Suprapubic skin (tissue), 4 donors: Measurements from ENCODE around the gene TJAP1. TPM values are rescaled to one million over a fixed set of nuclear protein-coding genes. Genes with fewer than 3 reads are reported as not detected.
A peak's percentile ranks its signal among the peaks of the same experiment; 100 is the strongest.

Experiments
- DNase-seq, 2 donors: peaks; one replicate each; pipeline ENCODE4 v3.0.0-alpha.2; 2019; ENCODE audit warnings: low spot score in 2 of 2
- H3K27ac ChIP-seq: fragments of 200-600 bp; sonication (generic); one replicate; pipeline ENCODE4 v1.5.1; 2019
- H3K27me3 ChIP-seq: fragments of 200-600 bp; sonication (generic); one replicate; pipeline ENCODE4 v1.5.1; 2019
- H3K36me3 ChIP-seq: fragments of 200-600 bp; sonication (generic); one replicate; pipeline ENCODE4 v1.5.1; 2019
- H3K4me1 ChIP-seq: fragments of 200-600 bp; sonication (generic); one replicate; pipeline ENCODE4 v1.5.1; 2019
- H3K4me3 ChIP-seq: fragments of 200-600 bp; sonication (generic); one replicate; pipeline ENCODE4 v1.5.1; 2019; ENCODE audit warnings: mild to moderate bottlenecking
- H3K9me3 ChIP-seq: fragments of 200-600 bp; sonication (generic); one replicate; pipeline ENCODE4 v1.5.1; 2019
- EP300 ChIP-seq: sonication (generic); formaldehyde crosslinking; IDR thresholded peaks from one replicate; pipeline ENCODE4 v1.6.1; 2017; ENCODE audit warnings: antibody characterized with exemption
- POLR2A ChIP-seq, 2 donors: fragments of 450-650 bp; IDR thresholded peaks; one replicate each; pipeline ENCODE4 v1.6.1; 2017; ENCODE audit warnings: antibody characterized with exemption in 2 of 2, mild to moderate bottlenecking in 2 of 2, moderate library complexity in 2 of 2
- POLR2AphosphoS5 ChIP-seq, 3 donors: sonication (generic); formaldehyde crosslinking; IDR thresholded peaks; one replicate each; pipeline ENCODE4 v1.6.1; 2017; ENCODE audit warnings: antibody characterized with exemption in 3 of 3
- WGBS: methylation state at CpG from one replicate; pipeline ENCODE4 v1.1.5; 2018; 5-methylcytosine and 5-hydroxymethylcytosine counted together
- total RNA-seq, 4 donors: library from RNA; depleted of rRNA; stranded (reverse); fragments of >200 nt; gene quantifications; one replicate each; pipeline ENCODE4 v1.1.0, GENCODE V29; 2016
- TF ChIP-seq, protein P1 (sequence below), 2 donors: fragments of 200-600 bp in 1 of 2; fragments of 450-650 bp in 1 of 2; sonication (generic) in 1 of 2; IDR thresholded peaks; one replicate each; pipeline ENCODE4 v1.5.1; 2016 to 2019; ENCODE audit warnings: antibody characterized with exemption in 2 of 2, mild to moderate bottlenecking in 1 of 2, moderate library complexity in 1 of 2

TJAP1 gene
- total RNA-seq, 4 donors from 2014 or later: 17.8 to 32.4 (median 30.6) TPM

DNA sequence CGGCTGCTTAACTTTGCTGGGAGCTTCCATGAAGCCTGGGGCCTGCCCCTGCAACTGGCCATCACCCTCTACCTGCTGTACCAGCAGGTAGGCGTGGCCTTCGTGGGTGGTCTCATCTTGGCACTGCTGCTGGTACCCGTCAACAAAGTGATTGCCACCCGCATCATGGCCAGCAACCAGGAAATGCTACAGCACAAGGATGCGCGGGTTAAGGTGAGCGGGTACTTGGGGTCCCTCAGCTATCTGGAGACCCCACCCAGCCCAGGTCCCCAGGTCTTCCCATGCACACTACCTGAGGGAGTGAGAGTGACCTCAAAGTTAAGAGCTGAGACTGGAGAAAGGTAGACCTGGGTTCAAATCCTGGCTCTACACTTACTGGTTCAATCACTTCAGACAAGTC is 44.2 kb upstream of the TJAP1 start:
- Histone ChIP-seq H3K36me3 (peaks cover 20% of the 10 kb centered on the region), H3K4me3 (no peak overlapping the region), H3K27me3 (no peaks in the 10 kb centered on the region), H3K27ac (no peak overlapping the region), H3K4me1 (peaks cover 50% of the 10 kb centered on the region), H3K9me3 (no peaks in the 10 kb centered on the region)
- DNase-seq: no peak
- WGBS: 88% methylated on average over 4 of the region's 8 CpGs
- TF ChIP-seq EP300 (no peak), POLR2AphosphoS5 (IDR thresholded peaks at IDR 0.05) (no peak), POLR2A (IDR thresholded peaks at IDR 0.05) (no peak)
- TF ChIP-seq, protein P1, sequence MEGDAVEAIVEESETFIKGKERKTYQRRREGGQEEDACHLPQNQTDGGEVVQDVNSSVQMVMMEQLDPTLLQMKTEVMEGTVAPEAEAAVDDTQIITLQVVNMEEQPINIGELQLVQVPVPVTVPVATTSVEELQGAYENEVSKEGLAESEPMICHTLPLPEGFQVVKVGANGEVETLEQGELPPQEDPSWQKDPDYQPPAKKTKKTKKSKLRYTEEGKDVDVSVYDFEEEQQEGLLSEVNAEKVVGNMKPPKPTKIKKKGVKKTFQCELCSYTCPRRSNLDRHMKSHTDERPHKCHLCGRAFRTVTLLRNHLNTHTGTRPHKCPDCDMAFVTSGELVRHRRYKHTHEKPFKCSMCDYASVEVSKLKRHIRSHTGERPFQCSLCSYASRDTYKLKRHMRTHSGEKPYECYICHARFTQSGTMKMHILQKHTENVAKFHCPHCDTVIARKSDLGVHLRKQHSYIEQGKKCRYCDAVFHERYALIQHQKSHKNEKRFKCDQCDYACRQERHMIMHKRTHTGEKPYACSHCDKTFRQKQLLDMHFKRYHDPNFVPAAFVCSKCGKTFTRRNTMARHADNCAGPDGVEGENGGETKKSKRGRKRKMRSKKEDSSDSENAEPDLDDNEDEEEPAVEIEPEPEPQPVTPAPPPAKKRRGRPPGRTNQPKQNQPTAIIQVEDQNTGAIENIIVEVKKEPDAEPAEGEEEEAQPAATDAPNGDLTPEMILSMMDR (IDR thresholded peaks at IDR 0.05): no peak

DNA sequence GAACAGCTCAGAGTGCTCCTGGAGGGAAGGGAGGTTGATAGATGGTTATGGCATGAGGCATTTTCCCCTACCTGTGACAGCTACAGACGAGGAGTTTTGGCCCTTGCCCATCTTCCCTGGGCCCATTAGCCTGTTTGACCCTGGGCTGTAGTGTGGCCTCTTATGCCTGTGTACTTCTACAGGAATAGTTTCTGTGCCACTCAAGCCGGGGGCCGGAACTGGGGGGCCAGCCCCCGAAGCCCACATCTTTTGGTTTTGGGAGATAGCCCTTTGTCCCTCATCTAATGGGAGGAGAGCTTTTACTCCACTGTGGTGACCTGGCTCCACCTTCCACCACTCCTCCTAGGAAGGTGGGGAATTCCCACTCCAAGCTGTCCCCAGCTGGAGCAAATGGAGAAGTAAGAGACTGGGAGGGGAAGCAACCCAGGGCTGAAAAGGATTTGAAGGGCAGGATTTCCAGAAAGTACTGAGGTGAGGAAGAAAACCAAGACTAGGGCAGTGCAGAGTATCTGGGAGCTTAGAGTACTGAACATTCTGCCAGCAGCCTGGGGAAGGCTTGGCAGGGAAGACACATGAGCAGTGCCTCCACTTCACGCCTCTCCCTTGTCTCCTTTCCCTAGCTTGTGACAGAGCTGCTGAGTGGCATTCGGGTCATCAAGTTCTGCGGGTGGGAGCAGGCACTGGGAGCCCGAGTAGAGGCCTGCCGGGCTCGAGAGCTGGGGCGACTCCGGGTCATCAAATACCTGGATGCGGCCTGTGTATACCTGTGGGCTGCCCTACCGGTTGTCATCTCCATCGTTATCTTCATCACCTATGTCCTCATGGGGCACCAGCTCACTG is 43.1 kb upstream of the TJAP1 start:
- 86% methylated on average over 15 of the region's 15 CpGs for WGBS
- no peak for DNase-seq
- no peak overlapping the region for H3K27ac ChIP-seq
- no peaks in the 10 kb centered on the region for H3K9me3 ChIP-seq
- H3K4me3 ChIP-seq: no peak overlapping the region
- no peaks in the 10 kb centered on the region for H3K27me3 ChIP-seq
- H3K4me1 ChIP-seq: peaks cover 43% of the 10 kb centered on the region
- TF ChIP-seq POLR2AphosphoS5 (IDR thresholded peaks at IDR 0.05) (no peak), POLR2A (IDR thresholded peaks at IDR 0.05) (no peak), EP300 (no peak)
- TF ChIP-seq, protein P1 (IDR thresholded peaks at IDR 0.05): no peak
- peaks cover 31% of the 10 kb centered on the region for H3K36me3 ChIP-seq

DNA sequence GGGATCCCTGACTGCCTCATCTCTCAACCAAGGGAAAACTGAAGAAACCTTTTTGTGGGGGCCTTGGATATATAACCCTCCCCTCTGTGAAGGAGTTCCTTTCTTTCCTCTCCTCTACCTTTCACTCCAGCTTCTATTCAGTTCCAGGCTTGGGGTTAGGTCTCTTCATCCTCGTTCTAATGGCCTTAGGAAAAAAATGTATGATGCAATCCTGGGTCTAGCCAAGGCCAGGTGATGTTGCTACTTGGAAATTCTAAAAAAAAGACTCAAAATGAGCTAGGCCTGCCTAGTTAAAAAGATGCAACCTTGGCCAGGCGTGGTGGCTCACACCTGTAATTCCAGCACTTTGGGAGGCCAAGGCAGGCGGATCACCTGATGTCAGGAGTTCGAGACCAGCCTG is 42.4 kb upstream of the TJAP1 start:
- H3K4me1 ChIP-seq: peaks cover 36% of the 10 kb centered on the region
- no peaks in the 10 kb centered on the region for H3K27me3 ChIP-seq
- no peak overlapping the region for H3K4me3 ChIP-seq
- 87% methylated on average over 4 of the region's 4 CpGs for WGBS
- no peak overlapping the region for H3K27ac ChIP-seq
- peaks cover 34% of the 10 kb centered on the region for H3K36me3 ChIP-seq
- no peaks in the 10 kb centered on the region for H3K9me3 ChIP-seq
- no peak for TF ChIP-seq POLR2AphosphoS5 (IDR thresholded peaks at IDR 0.05)
- TF ChIP-seq, protein P1 (IDR thresholded peaks at IDR 0.05): no peak
- DNase-seq: no peak

GRCh38 chr6:43435682-43436437 is 41.5 kb upstream of the TJAP1 start:
- H3K36me3 ChIP-seq: peaks cover 40% of the 10 kb centered on the region
- no peak overlapping the region for H3K4me3 ChIP-seq
- 64% methylated on average over 8 of the region's 9 CpGs for WGBS
- H3K27ac ChIP-seq: peak overlapping the region; percentile 76
- no peaks in the 10 kb centered on the region for H3K9me3 ChIP-seq
- no peak for TF ChIP-seq POLR2AphosphoS5 (IDR thresholded peaks at IDR 0.05)
- TF ChIP-seq, protein P1 (IDR thresholded peaks at IDR 0.05): no peak
- TF ChIP-seq POLR2A (IDR thresholded peaks at IDR 0.05): no peak
- TF ChIP-seq EP300: no peak
- H3K4me1 ChIP-seq: peaks cover 31% of the 10 kb centered on the region
- H3K27me3 ChIP-seq: no peaks in the 10 kb centered on the region
- no peak for DNase-seq

GRCh38 chr6:43436577-43437282 is 40.6 kb upstream of the TJAP1 start:
- DNase-seq: peak in 1 of 2 donors; percentile 78
- Histone ChIP-seq H3K4me1 (peaks cover 31% of the 10 kb centered on the region), H3K4me3 (no peak overlapping the region), H3K27me3 (no peaks in the 10 kb centered on the region), H3K9me3 (no peaks in the 10 kb centered on the region), H3K36me3 (peaks cover 43% of the 10 kb centered on the region), H3K27ac (peak overlapping the region; percentile 76)
- WGBS: 17% methylated on average over 5 of the region's 5 CpGs
- TF ChIP-seq, protein P1 (IDR thresholded peaks at IDR 0.05): no peak
- no peak for TF ChIP-seq POLR2A (IDR thresholded peaks at IDR 0.05)
